Measurements from ENCODE around the gene BDKRB2.
"Not testable (repeated sequence)": the region's sequence is repeated elsewhere in the genome, so short reads cannot be mapped to it uniquely, and the experiment has no call there.

Gene BDKRB2

DNA sequence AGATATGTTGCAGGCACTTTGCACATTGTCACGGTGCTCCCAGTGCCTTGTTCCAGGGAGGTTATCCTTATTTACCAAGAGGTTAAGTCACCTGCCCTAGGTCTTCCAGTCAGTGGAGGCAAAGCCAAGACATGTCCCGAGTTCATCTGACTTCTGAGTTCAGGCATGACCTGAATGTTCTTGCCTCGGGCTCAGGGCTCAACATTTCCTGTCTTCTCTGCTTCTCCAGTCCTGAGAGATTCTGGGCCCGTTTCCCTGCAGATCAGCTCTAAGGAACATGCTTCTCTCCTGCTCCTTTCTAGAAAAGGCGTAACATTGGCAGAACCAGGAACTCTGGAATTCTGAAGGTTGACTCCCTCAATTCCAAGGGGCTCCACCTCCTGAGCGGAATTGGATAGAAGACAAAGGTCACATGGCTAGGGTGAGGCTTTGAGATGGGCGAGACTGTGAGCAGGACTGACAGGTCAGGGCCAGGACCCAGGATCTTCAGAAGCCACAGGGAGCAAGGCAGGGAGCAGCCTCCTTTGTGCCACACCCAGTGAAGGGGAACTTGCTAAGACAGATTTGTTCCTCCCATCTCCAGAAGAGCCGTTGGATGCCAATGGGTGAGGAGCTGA is 19.9 kb downstream of the BDKRB2 start:
- no peak for DNase-seq (ENCODE audit: low read depth in 2 of 2)

DNA sequence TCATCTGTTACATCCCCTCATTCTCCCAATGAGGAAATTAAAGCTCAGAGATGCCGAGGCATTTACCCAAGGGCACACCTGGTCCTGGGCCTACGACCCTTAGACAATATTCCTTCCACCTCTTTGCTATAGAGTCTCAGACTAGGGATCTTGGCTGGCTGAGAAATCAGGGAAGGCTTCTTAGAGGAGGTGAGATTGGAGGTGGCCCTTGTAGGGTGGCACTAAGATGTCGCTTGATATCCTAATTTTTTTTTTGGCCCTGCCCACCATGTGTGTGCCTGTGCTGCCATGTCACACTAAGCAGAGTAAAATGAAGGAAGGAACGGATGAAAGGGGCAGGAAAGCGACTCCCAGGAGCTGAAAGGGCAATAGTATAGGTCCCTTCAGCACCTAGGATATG is 20.6 kb downstream of the BDKRB2 start:
- no peak for DNase-seq (ENCODE audit: low read depth in 2 of 2)

DNA sequence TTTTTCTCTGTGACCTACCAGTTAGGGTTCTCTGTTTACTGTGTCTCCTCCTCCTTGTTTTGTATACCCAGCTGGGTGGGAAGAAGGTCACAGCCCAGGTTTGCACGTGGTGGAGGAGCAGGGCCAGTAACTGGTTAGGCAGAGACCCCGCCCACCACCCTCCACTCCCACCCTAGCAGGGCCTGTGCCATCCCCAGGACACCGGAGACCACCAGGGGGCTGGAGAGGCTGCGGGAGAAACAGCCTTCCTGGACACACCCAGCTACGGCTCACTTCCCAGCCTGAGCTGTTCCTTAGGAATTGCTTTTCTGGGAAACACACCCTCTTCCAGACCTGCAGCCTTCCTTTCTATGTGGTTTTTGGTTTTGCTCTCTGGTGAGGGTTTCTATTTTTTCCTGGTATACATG is 21.1 kb downstream of the BDKRB2 start:
- no peak for DNase-seq (ENCODE audit: low read depth in 2 of 2)

DNA sequence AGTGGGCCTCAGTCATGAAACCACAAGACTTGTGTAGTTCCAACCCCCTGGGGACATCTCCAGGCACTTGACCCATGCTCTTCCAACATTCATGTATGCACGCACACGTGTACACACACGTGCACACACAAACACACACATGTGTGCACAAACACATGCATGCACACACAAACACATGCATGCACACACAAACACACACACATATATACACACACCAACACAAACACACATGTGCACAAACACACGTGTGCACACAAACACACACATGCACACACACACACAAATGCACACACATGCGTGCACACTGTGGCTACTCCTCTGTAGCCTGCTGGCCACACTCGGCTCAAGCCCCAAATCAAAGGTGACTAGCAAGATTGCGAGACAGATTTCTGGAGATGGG is 22.8 kb downstream of the BDKRB2 start:
- no peak for DNase-seq (ENCODE audit: low read depth in 2 of 2)

DNA sequence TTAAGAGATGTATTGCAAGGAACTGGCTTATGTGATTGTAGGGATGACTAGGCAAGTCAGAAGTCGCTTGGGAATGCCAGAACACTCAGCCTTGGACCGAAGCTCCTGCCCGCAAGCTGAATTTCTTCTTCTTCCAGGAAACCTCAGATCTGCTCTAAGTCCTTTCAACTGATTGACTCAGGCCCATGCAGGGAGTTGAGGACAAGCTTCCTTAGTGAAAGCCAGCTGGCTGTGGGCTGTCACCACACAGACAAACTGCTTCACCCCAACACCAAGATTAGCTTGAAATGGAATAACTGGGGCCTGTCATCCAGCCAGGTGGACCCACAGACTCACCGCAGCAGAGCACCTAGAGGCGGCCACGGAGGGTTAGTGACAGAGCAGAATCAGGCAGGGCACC is 24.7 kb downstream of the BDKRB2 start:
- no peak for DNase-seq (ENCODE audit: low read depth in 2 of 2)

DNA sequence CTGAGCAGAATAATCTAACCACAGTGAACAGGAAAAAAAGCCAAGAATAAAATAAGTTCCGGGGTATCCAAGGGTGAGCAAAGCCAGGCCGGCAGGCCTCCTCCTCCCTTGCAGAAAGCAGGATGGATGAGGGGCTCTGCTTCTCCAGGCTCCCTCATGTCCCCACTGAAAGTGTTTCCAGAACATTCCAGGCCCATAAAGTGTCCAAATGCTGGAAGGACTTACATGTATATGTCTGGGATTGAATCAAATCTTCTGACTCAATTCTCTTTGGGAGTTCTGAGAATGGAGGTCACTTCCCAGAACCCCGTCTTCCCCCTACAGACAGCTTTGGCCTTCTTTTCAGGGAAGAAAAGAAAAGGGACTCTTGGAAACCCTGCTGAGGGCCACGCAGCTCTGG is 26.4 kb downstream of the BDKRB2 start:
- DNase-seq (ENCODE audit: low read depth in 2 of 2): no peak

DNA sequence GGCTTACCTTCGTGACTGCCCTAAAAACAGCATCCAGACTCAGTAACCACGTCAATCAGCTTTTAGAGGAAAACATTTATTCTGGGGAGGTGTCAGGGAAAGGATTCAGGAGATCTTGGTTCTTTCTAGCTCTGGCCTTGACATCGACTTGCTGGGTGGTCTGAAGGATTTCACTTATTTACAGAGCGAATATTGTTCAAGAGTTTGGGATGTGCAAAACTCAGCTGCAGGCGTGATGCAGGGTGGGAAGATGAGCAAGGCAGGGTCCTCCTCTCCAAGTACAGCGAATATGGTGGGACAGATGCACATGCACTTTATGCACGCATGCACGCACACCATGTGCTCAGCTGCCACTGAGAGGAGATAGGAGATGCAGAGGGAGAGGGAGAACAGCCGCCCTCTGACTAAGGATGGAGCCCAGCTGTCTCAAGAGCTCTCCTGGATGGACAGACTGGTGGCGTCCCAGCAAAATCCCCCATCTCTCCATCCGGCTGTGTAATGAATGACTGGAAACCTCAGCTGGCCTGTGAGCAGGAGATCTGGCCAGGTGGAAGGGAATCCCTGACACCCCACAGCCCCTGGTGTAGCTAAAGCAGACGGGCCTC is 27.0 kb downstream of the BDKRB2 start:
- no peak for DNase-seq (ENCODE audit: low read depth in 2 of 2)

DNA sequence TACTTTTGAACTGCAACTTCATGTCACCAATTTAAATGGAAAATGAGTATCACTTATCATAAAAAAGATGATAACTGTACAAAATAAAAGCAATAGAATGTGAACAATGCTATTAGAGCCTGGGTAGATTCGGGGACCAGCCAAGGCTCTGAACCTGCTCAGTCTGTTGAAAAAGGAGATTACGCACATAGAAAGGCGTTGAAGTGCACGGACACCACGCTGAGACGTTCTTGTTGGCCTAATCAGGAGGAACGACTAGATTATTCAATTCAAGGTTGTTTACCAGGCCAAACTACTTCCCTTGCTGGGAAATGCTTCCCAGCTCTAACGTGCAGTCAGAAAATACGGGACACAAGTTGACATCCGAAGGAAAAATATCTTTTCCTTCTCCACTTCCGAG is 27.9 kb downstream of the BDKRB2 start:
- DNase-seq (ENCODE audit: low read depth in 2 of 2): no peak

DNA sequence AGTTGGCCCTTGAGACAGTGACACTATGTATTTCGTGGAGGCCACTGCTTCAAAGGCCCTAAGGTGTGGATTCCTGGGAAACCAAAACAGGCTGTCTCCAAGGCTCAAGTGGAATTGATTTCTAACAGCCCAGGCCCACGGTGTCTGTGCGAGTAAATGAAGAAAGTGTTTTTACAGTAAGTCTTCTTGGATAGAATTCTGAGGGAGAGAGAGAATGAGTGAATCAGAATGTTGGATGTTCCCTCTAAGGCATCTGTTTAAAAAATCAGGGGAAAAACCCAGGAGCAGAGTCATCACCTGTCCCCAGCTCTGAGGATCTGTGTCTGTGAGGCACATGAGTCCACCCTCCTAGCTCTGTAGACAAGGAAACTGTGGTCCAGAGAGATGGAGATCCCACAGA is 29.0 kb downstream of the BDKRB2 start:
- no peak for DNase-seq (ENCODE audit: low read depth in 2 of 2)

DNA sequence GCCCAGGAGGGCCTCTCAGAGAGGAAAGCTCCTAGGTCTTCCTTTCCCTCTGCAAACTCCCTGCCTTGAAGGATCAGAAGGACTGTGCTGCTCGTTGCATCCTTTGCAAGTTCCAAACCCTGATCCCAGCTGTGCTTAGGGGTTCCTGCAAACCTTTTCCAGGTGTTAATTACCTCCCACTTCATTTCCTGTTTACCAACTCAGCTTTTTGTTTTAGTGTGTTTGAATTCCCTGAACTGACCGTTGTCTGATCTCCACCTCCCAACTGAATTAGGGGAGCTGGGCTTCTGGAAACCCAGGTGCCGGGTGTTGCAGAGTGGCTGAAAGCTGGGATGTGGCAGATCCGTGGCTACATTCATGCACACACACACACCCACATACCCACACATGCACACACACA is 30.8 kb downstream of the BDKRB2 start:
- DNase-seq (ENCODE audit: low read depth in 2 of 2): no peak

DNA sequence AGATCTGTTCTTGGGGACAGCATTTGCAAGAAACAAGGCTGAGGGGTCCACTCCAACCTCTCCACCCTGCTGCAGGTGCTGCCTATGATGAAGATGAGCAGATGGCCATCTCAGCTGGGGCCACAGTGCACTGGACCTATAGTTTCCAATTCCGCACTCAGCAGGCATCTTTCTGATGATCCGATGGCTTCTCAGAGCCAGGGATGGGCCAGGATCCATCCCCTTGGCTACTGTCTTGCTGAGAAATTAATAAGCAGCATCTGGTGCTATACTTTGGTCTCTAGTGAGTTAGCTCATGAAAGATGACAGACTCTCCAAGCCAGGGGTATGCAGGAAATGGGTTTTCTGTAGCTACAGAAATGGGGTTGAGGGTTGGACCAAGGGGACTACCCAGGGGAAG is 33.0 kb downstream of the BDKRB2 start:
- DNase-seq (ENCODE audit: low read depth in 2 of 2): no peak

DNA sequence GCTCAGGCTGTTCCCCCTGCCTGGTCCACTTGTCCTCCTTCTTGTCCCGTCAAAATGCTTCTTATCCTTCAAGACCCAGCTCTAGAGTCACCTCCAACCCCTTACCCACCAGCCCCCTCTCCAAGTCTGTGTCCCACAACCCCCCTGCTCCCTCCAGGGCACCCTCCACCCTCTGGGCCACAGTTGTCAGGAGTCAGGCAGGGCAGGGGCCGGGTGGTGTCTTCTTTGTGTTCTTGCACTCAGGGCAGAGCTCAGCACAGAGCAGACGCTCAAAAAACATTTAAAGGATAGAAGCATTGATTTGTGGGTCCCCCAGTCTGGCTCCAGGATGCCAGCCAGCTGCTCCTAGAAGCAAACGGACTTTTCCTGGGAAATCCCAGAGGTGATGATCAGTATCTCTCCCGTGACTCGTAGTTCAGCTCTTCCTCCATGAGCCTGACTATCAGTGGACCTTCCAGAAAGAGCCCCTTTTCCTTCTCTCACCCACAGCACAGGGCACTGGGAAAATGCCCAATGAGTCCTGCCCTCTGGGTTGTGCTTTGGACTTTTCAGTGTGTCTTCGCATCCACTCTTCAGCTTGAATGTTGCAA is 34.1 kb downstream of the BDKRB2 start:
- no peak for DNase-seq (ENCODE audit: low read depth in 2 of 2)

DNA sequence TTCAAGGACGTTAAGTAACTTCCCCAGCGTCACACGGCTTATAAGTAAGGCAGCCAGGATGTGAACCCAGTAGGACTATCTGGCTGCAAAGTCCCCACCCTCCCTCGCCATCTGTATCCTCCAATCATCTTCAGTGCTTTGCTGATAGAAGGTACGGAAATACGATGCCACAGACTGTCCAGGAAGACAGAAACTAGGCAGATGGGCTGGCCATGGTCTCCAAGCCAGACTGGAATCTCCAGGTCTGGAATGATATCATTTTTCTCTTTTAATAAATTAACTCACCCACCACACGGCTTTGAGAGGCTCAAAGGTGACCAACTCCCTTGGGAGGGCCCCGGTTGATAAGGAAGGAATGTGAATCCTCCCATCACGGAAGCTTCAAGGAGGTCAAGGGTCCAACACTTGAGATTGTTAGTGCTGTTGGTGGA is 35.1 kb downstream of the BDKRB2 start:
- no peak for DNase-seq (ENCODE audit: low read depth in 2 of 2)

DNA sequence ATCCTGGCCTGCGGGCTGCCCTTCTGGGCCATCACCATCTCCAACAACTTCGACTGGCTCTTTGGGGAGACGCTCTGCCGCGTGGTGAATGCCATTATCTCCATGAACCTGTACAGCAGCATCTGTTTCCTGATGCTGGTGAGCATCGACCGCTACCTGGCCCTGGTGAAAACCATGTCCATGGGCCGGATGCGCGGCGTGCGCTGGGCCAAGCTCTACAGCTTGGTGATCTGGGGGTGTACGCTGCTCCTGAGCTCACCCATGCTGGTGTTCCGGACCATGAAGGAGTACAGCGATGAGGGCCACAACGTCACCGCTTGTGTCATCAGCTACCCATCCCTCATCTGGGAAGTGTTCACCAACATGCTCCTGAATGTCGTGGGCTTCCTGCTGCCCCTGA is 36.0 kb downstream of the BDKRB2 start:
- DNase-seq (ENCODE audit: low read depth in 2 of 2): no peak

DNA sequence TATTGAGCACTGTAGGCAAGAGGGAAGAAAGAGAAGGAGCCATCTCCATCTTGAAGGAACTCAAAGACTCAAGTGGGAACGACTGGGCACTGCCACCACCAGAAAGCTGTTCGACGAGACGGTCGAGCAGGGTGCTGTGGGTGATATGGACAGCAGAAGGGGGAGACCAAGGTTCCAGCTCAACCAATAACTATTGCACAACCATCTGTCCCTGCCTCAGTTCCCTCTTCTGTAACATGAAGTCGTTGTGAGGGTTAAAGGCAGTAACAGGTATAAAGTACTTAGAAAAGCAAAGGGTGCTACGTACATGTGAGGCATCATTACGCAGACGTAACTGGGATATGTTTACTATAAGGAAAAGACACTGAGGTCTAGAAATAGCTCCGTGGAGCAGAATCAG is 37.5 kb downstream of the BDKRB2 start:
- DNase-seq (ENCODE audit: low read depth in 2 of 2): no peak

DNA sequence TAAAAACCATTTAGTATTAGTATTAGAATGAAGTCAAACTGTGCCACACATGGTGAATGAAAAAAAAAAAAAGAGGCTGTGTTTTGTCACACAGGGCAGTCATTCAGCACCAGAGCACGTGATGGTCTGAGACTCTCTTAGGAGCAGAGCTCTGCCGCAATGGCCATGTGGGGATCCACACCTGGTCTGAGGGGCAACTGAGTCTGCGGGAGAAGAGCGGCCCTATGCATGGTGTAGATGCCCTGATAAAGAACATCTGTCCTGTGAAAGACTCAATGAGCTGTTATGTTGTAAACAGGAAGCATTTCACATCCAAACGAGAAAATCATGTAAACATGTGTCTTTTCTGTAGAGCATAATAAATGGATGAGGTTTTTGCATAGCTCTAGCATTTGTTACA is 39.1 kb downstream of the BDKRB2 start:
- DNase-seq (ENCODE audit: low read depth in 2 of 2): no peak

DNA sequence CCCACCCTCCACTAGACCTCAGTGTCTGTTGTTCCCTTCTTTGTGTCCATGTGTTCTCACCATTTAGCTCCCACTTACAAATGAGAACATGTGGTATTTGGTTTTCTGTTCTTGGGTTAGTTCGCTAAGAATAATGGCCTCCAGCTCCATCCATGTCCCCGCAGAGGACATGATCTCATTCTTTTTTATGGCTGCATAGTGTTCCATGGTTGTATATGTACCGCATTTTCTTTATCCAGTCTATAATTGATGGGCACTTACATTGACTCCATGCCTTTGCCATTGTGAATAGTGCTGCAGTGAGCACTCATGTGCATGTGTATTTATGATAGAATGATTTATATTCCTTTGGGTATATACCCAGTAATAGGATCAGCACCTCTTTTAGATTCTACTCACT is 40.4 kb downstream of the BDKRB2 start:
- not testable (repeated sequence) for DNase-seq (ENCODE audit: low read depth in 2 of 2)

DNA sequence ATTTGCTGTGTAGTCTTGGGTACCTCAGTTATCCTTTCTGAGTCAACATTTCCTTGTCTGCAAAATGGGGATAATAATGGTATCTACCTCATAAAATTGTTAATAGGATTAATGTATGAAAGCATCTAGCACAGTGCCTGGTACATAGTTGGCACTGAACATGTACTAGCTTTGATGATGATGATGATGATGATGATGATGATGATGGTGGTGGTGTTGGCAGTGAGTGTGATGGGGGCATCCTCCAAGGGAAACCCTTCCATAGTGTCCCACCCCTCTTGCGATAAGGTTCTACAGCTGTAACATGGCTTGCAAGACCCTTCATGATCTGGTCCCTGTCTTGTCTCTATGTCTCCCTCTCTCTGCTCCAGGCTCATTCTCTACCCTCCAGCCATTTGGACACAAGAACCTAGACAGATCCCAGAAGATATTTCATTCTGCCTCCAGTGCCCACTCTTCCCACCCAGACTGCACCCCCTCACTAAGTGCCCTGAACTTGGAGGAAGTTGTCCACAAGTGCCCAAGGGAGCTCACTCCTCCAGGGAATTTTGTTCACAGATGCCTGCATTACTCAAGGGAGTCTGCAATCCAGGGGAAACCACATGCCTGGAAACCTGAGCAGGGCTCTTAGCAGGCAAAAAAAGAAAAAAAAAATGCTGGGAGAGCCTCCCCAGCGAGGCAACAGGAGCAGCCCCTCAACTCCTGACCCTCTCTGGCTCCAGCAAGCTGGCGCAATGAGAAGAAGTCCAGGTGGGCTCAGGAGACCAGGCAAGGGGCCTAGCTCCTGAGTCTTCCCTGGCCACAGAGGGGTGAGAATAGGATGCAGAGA is 41.3 kb downstream of the BDKRB2 start:
- DNase-seq (ENCODE audit: low read depth in 2 of 2): no peak

DNA sequence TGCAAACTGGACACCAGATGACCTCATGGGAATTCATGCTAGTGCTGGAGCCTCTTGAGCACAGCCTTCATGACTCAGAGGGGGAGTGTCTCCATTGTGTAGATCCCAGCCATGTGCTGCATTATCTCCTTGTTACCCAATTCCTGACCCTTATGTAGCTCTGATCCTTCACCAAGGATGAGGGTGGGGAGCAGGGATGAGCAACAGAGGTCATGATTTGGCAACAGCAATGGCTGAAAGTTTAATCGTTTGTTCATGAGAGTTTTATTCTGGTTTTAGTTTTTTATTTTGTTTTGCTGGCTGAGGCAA is 41.9 kb downstream of the BDKRB2 start:
- no peak for DNase-seq (ENCODE audit: low read depth in 2 of 2)

DNA sequence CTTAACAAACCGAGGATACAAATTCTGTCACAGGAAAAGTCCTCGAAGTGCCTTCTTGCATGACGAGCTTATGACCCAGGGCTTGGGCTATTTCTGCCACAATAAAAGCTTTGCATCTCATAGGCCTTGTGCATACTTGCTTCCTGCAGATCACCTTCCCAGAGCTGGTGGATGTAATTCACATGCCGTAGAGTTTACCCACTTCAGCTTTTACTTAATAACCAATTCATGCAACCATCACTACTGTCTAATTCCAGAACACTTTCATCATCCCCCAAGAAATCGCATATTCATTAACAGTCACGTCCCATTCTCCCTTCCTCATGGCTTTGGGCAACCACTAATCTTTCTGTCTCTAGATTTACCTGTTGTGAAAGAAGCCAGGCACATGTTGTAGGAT is 42.4 kb downstream of the BDKRB2 start:
- no peak for DNase-seq (ENCODE audit: low read depth in 2 of 2)

DNA sequence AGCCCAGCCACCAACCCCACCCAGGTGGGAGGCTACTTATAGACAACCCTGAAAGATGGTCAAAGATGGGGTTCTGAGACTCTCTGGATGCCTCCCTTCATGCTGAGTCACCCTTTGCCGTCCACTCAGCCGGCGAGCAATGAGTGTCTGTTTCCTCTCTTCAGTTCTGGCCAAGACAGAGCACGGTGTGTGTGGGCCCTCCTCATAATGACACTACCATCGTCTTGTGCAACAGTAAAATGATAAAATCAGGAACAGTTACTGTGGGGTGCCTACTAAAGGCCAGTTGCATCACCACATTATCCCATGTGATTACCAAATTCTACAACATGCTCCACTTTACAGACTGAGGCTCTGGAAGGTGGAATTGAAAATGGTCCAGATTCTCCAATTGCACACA is 44.4 kb downstream of the BDKRB2 start:
- DNase-seq (ENCODE audit: low read depth in 2 of 2): no peak

DNA sequence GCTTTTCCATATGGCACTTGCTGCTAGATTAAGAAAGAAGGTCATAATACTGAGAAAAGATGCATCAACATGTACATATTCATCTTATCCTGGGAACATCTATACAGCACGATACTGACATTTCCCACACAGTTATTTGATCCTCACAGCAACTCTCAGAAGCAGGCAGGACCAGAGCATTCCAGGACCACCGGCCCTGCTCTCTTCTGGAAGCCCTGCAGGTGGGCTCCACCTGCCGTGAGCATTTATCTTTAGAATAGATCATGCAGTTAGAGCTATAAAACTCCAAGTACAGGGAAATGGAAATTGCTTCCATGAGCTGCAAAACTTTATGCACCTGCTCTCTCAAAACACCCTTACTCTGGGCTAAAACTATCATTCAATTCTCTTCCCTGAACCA is 45.8 kb downstream of the BDKRB2 start:
- no peak for DNase-seq (ENCODE audit: low read depth in 2 of 2)

DNA sequence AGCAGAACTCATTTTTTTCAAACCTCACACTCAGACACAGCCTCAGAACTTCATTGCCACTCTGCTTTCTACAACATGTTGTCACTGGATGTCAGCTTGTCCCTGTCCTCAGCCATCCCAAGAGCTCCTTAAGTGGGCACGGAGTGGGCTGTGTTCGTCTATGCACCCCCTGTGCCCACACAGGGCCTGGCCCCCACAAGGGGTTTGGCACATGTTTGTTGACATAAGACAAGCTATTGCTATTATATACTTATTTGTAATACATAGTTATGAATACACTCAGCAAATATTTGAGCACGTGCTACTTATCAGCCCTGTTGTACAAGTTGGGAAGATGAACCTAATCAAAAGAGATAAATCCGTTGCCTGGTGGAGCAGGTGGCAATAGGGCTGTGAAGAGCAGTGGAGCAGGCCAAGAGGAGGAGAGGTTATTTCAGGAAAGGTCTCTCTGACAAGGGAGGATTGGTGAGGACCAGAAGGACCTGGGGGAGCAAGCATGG is 47.1 kb downstream of the BDKRB2 start:
- no peak for DNase-seq (ENCODE audit: low read depth in 2 of 2)

Data from stimulated activated CD8-positive, alpha-beta memory T cell treated with anti-CD3 and anti-CD28 coated beads, Interleukin-2, amount 100 ng/mL, for 1 hour (primary cell).